GM21619 (cell line): ENCODE results near the gene FRRS1L.
A peak's percentile ranks its signal among the peaks of the same experiment; 100 is the strongest.

ENCODE experiments used
- ATAC-seq: cut with Tn5 transposase; IDR thresholded peaks from one replicate; pipeline ENCODE4 v1.9.1; 2021; ENCODE audit not compliant: unreplicated experiment

The FRRS1L gene

GRCh38 chr9:109176963-109177362, 9.9 kb upstream of the FRRS1L start:
- no peak for ATAC-seq

GRCh38 chr9:109176386-109176785, 9.3 kb upstream of the FRRS1L start:
- ATAC-seq, result no peak

- no peak for ATAC-seq
These were observed 5.9 kb upstream of the FRRS1L start for GRCh38 chr9:109172935-109173334.

- no peak for ATAC-seq
These were observed 4.9 kb upstream of the FRRS1L start for GRCh38 chr9:109171926-109172325.

GRCh38 chr9:109168170-109168569, 1.1 kb upstream of the FRRS1L start:
- ATAC-seq, result no peak

- ATAC-seq, result no peak
These were observed 667 bp upstream of the FRRS1L start for GRCh38 chr9:109167716-109168115.

GRCh38 chr9:109166171-109166770, 778 bp downstream of the FRRS1L start:
- ATAC-seq, result no peak

- no peak for ATAC-seq
These were observed 3.0 kb downstream of the FRRS1L start for GRCh38 chr9:109164042-109164441.

- ATAC-seq, result no peak
These were observed 3.9 kb downstream of the FRRS1L start for GRCh38 chr9:109163194-109163593.

- ATAC-seq, result no peak
These were observed 4.4 kb downstream of the FRRS1L start for GRCh38 chr9:109162677-109163076.

GRCh38 chr9:109161471-109161870, 5.6 kb downstream of the FRRS1L start:
- no peak for ATAC-seq

GRCh38 chr9:109159583-109159982, 7.5 kb downstream of the FRRS1L start:
- no peak for ATAC-seq

GRCh38 chr9:109158651-109159050, 8.4 kb downstream of the FRRS1L start:
- no peak for ATAC-seq

GRCh38 chr9:109156708-109157107, 10.3 kb downstream of the FRRS1L start:
- ATAC-seq, result no peak

GRCh38 chr9:109150925-109151545, 16.0 kb downstream of the FRRS1L start:
- ATAC-seq, result no peak

GRCh38 chr9:109149722-109150121, 17.3 kb downstream of the FRRS1L start:
- no peak for ATAC-seq

- ATAC-seq, result no peak
These were observed 18.0 kb downstream of the FRRS1L start for GRCh38 chr9:109149089-109149488.

- no peak for ATAC-seq
These were observed 22.0 kb downstream of the FRRS1L start for GRCh38 chr9:109145051-109145450.

- peak; percentile 100 for ATAC-seq
These were observed 23.0 kb downstream of the FRRS1L start for GRCh38 chr9:109143881-109144562.

- ATAC-seq, result no peak
These were observed 25.7 kb downstream of the FRRS1L start for GRCh38 chr9:109141375-109141774.

GRCh38 chr9:109139851-109140250, 27.2 kb downstream of the FRRS1L start:
- ATAC-seq, result no peak

GRCh38 chr9:109138421-109138820, 28.6 kb downstream of the FRRS1L start:
- no peak for ATAC-seq
